ENCODE data around the gene COL2A1. TPM values are rescaled to one million over a fixed set of nuclear protein-coding genes. Genes with fewer than 3 reads are reported as not detected.

The COL2A1 gene
- total RNA-seq, 4 donors from 2014 or later = not detected

GRCh38 chr12:48001505-48002413 lies 2.5 kb downstream of the COL2A1 start:
- intact Hi-C loops (cut with DNase I) = no loop called here
- H3K4me3 ChIP-seq = peak overlapping the region; percentile 27 to 69 (median 45)
- no peak for DNase-seq
- H3K4me1 ChIP-seq = peaks cover 31 to 50% (median 41%) of the 10 kb centered on the region in 3 donors
- H3K36me3 ChIP-seq = no peaks in the 10 kb centered on the region
- H3K27me3 ChIP-seq = peaks cover 14 to 100% (median 29%) of the 10 kb centered on the region in 4 donors
- no peaks in the 10 kb centered on the region for H3K9me3 ChIP-seq
- peak overlapping the region in 3 of 4 donors; percentile 48 to 64 (median 49) for H3K27ac ChIP-seq
- TF ChIP-seq CTCF (IDR thresholded peaks at IDR 0.05) (no peak), POLR2A (IDR thresholded peaks at IDR 0.05) (no peak)
- WGBS, 2 donors = 1 to 2% methylated on average over 24 to 36 of the region's 57 CpGs

- peak overlapping the region in 3 of 4 donors; percentile 48 to 64 (median 49) for H3K27ac ChIP-seq
- 6 to 7% methylated on average over 15 to 18 of the region's 18 CpGs for WGBS, 2 donors
- peaks cover 31 to 55% (median 41%) of the 10 kb centered on the region in 3 donors for H3K4me1 ChIP-seq
- H3K36me3 ChIP-seq = no peaks in the 10 kb centered on the region
- H3K9me3 ChIP-seq = no peaks in the 10 kb centered on the region
- no peak for DNase-seq
- H3K4me3 ChIP-seq = peak overlapping the region; percentile 27 to 69 (median 45)
- intact Hi-C loops (cut with DNase I) = no loop called here
- TF ChIP-seq CTCF (IDR thresholded peaks at IDR 0.05) (no peak), POLR2A (IDR thresholded peaks at IDR 0.05) (no peak)
- H3K27me3 ChIP-seq = peaks cover 14 to 98% (median 29%) of the 10 kb centered on the region in 4 donors
Measured at GRCh38 chr12:48000878-48001504, 3.3 kb downstream of the COL2A1 start.

GRCh38 chr12:47999816-48000215 lies 4.5 kb downstream of the COL2A1 start:
- Histone ChIP-seq H3K27ac (no peak overlapping the region), H3K27me3 (peaks cover 10 to 98% (median 23%) of the 10 kb centered on the region in 4 donors), H3K4me3 (no peak overlapping the region), H3K9me3 (no peaks in the 10 kb centered on the region), H3K4me1 (peaks cover 31 to 56% (median 41%) of the 10 kb centered on the region in 3 donors), H3K36me3 (no peaks in the 10 kb centered on the region)
- DNase-seq = no peak
- intact Hi-C loops (cut with DNase I) = no loop called here
- WGBS, 2 donors = 65 to 70% methylated on average over 8 of the region's 9 CpGs
- no peak for TF ChIP-seq POLR2A (IDR thresholded peaks at IDR 0.05)
- no peak for TF ChIP-seq CTCF (IDR thresholded peaks at IDR 0.05)

GRCh38 chr12:47997321-47997720 lies 7.0 kb downstream of the COL2A1 start:
- intact Hi-C loops (cut with DNase I) = no loop called here
- 56 to 62% methylated on average over 2 to 3 of the region's 3 CpGs for WGBS, 2 donors
- no peaks in the 10 kb centered on the region for H3K36me3 ChIP-seq
- peaks cover 3 to 93% (median 5%) of the 10 kb centered on the region in 4 donors for H3K27me3 ChIP-seq
- TF ChIP-seq POLR2A (IDR thresholded peaks at IDR 0.05) = no peak
- H3K4me1 ChIP-seq = peaks cover 9 to 31% (median 17%) of the 10 kb centered on the region in 3 donors
- DNase-seq = no peak
- no peaks in the 10 kb centered on the region for H3K9me3 ChIP-seq
- no peak overlapping the region for H3K4me3 ChIP-seq
- H3K27ac ChIP-seq = no peak overlapping the region

- DNase-seq = no peak
- Histone ChIP-seq H3K4me1 (peaks cover 0 to 31% (median 3%) of the 10 kb centered on the region in 3 donors), H3K27me3 (peaks cover 0 to 90% (median 0%) of the 10 kb centered on the region in 4 donors), H3K27ac (no peak overlapping the region), H3K4me3 (no peak overlapping the region), H3K36me3 (no peaks in the 10 kb centered on the region), H3K9me3 (no peaks in the 10 kb centered on the region)
- WGBS, 2 donors = 38 to 56% methylated on average over 4 of the region's 4 CpGs
- intact Hi-C loops (cut with DNase I) = no loop called here
- TF ChIP-seq CTCF (IDR thresholded peaks at IDR 0.05) = no peak
- no peak for TF ChIP-seq POLR2A (IDR thresholded peaks at IDR 0.05)
Measured at GRCh38 chr12:47995981-47996401, 8.3 kb downstream of the COL2A1 start.
